Hippocampal formation (tissue), 2 donors: ENCODE measurements around the gene AGFG1.
"Not testable (repeated sequence)": the region's sequence is repeated elsewhere in the genome, so short reads cannot be mapped to it uniquely, and the experiment has no call there.

Experiments used
- DNase-seq, 2 donors: peaks; one replicate each; lab custom pipeline; 2025; lab: John Stamatoyannopoulos, UW

The AGFG1 gene

DNA sequence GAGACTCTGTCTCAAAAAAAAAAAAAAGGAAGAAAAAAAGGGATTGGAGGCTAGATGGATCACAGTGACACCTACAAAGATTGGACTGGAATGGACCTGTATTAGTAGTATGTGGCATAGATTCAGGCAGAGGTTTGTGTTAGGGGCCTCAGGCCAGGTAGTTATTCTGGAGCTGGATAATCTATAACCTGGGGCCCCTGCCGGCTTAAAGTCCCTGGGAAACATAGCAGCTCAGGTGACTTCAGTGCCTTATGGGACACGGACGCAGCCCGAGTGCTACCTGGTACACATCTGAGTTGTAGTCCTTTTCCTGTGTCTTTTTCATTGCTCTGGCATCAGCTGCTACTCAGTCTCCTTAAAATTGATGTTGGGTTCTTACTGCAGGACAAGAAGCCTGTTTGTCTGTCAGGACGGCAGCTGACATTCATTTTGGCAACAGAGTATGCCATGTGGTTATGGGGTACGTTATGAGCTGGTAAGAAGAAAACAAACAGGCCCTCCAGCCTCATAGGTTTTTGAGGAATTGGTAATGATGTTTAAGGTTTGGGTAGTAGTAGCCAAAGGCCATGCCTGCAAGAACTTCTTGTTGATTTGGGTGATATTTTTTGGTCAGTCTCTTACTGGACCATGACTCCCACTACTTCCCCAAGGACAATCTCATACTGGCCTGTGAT is 27.8 kb downstream of the AGFG1 start:
- DNase-seq: no peak

DNA sequence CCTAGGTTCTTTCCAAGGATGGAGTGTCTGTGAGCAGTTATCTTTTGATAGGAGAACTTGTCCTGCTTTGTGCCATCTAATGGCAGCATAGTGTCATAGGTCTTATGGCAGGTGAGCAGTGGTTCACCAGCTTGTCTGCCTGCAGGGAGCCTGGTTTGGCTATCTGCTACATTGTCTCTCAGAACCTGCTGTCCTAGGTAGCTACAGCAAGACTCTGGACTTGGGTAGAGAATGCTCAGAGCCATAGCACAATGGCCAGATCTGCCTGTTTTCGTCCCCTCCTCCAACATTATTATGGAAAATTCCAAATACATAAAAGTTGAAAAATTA is 28.3 kb downstream of the AGFG1 start:
- DNase-seq: no peak

DNA sequence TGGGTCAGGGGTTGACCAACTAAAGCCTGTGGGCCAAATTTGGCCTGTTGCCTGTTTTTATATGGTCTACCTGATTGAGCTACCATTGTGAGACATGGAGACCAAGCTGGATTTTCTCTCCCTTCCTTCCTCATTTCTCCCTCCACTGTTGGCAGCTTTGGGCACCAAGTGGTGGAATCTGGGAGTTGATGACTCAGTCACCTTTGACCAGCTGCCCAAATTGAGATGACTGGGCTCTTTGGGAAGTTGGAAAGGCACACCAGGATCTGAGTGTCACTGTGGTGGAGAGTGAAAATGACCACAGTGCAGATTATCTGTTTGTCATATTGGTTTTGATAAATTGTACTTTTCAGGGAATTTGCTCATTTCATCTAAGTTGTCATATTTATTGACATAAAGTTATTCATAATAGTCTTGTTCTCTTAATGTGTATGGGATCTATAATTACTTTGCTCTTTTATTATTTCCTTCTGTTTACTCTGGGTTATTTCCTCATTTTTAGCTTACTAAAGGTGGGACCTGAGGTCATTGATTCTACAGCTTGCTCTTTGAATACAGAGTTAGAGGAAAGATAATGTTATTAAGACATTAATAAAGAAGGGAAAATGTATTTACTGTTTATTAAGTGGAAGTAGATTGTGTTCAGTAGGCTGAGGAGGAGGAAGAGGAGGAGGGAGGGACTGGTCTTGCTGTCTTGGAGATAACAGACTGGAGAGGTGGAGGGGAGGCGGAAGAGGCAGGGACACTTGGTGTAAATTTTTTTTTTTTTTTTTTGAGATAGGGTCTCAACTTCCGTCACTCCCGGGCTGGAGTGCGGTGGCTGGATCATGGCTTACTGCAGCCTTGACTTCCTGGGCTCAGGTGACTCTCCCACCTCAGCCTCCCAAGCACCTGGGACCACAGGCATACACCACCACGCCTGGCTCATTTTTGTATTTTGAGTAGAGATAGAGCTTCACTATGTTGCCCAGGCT is 31.8 kb downstream of the AGFG1 start:
- DNase-seq: no peak

DNA sequence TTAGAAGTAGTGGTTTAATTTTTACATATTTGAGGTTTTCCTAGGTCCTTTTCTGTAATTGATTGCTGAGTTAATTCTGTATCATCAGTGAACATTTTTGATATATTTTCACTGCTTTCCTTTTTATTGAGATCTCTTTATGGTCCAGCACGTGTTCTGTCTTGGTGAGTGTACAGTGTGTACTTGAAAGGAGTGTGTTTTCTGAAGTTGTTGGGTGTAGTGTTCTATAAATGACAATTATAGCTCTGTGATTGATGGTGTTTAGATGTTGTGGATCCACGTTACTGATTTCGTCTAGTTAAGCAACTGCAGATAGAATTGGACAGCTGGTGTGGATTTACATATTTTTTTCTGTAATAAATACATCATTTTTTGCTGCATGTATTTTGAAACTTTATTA is 32.7 kb downstream of the AGFG1 start:
- DNase-seq: no peak

DNA sequence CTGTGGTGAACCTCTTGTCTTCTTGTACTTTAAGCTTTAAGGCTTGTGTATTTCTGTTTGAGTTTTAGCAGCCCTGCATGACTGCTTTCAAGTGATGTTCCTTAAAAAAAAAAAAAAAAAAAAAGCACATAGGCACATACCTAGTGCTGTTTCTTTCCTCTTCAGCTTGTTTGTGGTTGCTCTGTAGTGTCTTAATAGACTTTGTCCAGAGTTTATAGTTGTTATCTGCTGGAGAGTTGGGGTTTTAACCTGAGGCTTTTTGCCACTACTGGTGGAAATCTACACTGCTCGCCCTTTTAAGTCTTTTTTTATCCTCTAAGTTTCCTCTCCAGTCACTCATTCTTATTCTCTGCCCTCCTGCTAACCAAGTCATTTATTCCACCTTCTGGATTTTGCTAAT is 34.5 kb downstream of the AGFG1 start:
- DNase-seq: no peak

DNA sequence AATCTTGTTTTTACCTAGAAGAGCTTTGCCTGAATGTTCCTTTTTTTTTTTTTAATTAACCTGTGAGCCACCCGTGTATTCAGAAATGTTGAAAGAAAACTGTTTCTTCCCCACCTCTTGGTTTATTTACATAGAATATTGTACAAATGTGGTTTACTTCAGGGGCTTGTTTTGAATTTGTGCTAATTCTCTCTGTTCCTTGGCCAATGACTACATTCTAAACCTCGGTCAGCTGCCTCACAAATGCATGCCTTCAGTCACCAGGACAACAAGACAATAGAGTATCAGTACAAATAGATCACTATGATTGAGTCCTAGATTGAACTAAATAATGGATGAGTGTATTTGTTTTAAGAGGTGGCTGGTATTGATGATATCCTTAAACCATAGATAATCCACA is 36.0 kb downstream of the AGFG1 start:
- no peak for DNase-seq

DNA sequence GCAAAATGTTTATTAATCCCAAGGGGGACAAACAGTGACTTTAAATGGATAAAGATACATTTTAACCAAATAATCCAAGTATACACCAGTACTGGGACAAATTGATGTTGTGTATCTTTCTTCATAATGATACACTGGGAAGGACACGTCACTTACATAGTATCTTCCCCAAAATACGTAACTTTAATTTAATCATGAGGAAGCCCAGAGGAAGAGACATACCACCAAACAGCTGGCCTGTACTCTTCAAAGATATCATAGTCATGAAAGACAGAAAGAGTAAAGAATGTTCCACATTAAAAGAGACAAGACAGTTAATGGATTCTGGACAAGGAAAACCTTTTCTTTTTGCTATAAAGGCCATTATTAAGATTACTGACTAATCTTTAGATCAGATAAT is 37.1 kb downstream of the AGFG1 start:
- no peak for DNase-seq

DNA sequence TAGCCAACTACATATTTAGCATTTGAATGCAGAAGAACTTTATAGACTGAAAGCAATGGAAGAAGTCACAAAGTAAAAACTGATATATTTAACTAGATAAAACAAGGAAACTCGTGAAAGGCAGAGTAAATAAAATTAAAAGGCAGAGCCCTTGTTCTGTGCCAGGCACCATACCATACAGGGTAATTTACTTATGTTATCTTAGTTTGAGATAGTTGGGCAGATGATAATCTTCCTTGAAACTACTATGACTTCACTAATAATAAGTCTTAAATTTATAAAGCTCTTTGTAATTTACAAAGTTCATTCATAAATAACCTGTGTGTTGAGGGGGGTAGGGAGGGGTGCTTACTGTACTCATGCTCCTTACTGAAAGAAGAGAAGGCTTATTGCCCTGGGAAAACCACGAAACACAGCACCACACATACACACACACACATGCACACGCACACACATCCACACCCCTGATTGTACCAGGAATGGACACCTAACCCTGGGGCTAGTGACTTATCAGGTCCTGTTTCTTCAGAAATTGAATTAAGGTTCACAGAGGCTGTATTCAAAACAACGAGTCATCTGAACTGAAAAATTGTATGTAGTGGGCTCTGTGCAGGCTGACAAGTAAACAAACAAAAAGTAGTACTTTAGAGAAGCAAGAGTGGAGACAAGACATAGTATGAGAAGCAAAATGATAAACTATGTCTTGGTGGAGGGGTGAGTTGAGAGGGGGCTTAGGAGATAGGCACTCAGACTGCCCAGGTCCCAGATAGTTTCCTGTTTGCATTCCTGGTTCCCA is 38.1 kb downstream of the AGFG1 start:
- no peak for DNase-seq

DNA sequence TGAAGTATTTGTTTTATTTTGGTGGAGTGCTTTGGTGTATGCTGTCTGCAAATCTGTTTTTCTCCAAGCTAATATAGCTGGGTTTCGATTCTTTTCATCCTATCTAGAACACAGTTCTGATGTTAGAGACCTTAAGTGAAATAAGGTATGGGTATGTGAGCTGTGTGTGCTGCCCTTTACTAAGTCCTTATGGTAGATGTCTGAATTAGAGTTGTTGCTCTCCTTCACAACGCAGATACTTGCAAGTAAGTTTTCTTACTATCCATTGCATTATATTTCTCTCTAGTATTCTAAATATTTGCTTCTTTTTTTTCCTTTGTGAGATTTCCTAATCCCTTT is 38.6 kb downstream of the AGFG1 start:
- no peak for DNase-seq

DNA sequence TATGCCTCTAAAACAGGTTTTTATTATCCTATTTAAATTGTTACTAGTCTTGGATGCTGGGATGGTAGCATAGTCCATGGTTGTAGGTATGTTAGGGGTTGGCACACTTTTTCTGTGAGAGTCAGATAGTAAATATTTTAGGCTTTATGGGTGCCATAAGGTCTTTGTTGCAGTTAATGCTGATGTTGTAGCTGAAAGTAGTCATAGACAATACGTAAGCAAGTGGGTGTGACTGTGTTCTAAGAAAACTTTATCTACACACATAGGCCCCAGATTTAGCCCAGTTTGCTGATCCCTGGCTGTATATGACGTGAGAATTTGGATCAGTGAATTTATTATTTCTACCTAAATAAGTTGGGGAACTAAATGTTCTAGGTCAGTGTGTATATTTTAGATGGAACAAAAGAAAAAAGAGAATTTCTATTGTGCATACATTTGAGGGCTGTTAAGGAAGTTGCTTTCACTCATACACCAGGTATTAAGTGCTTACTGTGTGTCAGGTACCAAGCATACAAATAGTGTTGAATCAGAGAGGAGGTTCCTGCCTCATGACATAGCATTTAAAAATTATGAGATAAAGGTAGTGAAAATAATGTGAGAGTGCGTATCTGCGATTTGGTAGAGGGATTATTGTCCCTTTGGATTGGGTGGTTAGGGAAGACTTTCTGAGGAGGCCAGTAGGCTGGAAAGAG is 39.4 kb downstream of the AGFG1 start:
- no peak for DNase-seq

DNA sequence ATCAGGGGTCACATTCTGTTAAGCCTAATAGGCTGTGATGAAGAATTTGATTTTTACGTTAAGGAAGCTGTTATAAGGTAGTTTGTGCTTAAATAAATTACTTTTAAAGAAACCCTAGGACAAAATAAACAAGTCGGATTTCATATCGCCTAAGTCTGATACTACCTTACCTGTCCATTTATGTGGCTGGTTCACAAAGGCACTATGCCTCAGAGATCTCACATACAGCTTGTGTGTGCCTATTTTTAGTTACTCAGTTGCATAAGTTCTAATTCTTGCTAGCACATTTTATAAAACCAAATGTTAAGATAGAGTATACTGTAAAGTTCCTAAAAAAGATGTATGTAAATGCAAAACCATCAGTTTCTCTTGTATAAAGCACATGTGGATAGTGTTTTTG is 40.0 kb downstream of the AGFG1 start:
- no peak for DNase-seq

DNA sequence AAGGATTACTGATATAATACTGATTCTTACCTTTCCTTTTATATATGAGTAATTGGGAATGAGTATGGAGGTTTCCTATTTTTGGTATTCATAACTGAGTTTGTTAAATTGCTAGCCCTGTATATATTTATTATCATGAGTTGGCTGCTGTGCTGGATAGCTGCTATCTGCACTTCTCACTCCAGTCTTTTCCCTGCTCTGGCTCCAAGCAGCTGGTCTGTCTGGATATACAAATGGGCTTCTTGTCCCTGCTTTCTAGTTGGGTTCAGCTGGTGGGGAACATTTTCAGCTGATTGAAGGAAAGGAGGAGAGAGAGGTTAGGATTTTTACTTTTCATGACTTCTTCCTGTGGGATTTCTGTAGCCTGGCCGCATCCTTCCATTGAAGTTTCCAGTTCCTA is 41.2 kb downstream of the AGFG1 start:
- no peak for DNase-seq

DNA sequence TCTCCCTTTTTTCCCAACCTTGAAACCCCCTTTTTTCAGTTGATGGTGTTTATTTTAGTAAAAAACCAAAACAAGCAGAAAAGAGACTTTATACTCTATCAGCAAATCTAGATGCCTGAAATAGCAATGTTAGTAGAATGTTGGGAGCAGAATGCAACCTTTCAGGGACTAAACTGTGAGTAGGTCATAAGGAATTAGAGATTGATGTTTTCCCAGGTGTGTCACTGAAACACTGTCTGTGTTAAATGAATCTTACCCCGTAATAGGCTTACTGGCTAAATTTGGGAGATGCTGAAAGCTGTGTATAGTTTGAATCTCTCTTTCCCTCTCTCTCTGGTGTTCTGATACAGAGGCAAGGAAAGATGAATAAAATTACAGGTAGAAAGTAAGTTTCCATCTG is 43.8 kb downstream of the AGFG1 start:
- DNase-seq: no peak

DNA sequence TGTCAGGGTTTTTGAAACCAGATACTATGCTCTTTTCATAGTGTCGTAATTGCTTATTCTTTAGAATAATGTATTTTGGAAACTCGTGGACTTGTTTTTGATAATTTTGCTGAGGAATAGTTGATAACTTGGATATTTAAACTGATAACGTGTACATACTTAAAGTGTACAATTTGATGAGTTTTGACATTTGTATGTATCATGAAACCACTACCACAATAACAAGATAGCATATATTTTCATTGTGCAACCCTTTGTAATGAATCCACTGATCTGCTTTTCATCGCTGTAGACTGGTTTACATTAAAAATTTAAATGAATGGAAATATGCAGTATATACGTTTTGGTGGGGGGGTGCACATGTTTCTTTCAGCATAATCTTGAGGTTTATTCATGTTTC is 45.8 kb downstream of the AGFG1 start:
- DNase-seq: no peak

DNA sequence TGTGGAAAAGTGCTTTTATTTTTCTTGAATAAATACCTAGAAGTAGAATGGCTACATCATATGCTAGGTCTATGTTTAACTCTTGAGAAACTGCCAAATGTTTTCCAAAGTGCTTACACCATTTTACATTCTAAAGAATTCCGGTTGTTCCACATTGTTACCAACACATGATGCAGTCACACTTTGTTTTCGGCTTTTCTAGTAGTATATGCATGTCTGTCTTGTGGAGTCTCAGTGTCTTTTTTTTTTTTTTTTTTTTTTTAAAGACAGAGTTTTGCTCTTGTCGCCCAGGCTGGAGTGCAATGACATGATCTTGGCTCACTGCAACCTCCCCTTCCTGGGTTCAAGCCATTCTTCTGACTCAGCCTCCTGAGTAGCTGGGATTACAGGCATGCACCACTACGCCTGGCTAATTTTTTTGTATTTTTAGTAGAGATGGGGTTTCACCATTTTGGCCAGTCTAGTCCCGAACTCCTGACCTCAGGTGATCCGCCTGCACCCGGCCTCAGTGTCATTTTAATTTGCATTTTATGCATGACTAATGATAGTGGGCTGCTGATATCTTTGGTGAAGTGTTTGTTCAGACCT is 46.4 kb downstream of the AGFG1 start:
- not testable (repeated sequence) for DNase-seq

DNA sequence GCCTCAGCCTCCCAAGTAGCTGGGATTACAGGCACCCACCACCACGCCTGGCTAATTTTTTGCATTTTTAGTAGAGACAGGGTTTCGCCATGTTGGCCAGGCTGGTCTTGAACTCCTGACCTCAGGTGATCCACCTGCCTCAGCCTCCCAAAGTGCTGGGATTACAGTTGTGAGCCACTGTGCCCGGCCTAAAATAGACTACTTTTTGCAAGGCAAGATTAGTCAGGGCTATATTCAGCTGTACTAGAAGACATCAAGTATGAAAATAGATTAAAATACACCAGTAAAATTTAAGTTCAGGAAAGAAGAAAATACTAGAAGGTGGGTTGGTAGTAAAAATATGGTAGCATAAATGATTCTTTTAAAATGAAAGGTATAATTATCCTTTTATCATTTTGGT is 49.2 kb downstream of the AGFG1 start:
- not testable (repeated sequence) for DNase-seq

DNA sequence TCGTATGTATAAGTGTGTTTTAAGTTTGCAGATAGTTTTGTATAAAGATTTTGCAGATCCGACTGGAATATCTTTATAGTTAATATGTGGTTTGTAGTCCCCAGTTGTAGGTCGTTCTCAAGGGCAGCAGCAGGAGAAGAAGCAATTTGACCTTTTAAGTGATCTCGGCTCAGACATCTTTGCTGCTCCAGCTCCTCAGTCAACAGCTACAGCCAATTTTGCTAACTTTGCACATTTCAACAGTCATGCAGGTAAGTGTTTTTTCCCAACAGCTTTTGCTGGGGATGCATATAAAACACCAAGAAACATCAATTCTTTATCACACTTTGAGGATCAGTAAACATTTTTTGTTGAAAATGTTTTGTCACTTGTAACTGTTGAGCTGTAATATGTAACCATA is 52.7 kb downstream of the AGFG1 start:
- DNase-seq: no peak

DNA sequence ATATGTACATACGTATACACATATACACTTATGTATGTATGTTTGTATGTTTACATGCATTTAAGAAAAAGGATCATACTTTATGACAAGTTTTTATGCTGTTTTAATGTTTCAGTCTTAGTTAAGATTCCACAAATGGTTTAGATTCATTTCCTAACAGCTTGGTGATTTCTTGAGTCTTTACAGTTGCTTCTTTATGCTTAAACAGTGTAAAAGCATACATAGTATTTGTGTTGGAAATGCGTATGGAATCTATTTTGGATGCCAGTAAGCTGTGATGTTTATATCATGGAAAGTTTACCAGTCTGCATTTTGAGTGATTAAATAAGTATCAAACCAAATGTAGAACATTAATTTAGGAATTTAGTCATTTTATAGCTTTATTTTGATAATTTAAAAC is 55.4 kb downstream of the AGFG1 start:
- DNase-seq: no peak

DNA sequence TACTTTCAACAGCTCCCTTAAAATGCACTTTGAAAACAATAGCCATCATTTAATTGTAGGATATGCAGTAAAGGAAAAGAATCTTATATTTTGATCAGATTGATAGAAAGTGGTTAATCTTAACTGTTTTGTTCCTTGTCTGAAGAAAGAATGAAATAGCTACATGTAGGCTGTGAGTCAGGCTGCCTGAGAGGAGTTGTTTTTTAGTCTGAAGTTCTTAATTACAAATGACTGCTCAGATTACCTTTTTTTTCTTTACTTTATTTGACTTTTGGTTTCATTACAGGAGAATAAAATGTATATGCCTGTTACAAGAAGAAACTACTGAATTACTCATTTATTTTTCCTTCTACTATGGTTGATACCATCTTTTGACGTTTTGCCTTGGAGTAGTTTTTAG is 56.8 kb downstream of the AGFG1 start:
- DNase-seq: no peak

DNA sequence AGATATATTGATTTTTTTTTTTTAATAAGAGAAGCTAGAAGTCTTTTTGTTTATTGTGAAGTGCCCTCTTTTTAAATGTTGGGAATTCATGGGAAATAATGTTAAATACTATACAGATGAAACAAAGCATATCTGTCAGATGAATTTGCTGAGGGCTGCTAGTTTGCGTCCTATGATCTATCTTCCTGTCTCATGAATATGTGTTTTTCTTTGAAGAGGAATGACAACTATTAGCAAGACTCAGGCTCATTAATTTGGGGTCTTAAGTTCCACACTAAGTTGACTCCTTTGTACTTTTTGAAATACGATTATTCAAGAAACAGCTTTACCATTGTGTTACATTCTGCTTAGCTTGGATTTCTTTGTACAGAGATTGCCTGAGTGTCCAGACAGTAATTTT is 57.9 kb downstream of the AGFG1 start:
- no peak for DNase-seq

DNA sequence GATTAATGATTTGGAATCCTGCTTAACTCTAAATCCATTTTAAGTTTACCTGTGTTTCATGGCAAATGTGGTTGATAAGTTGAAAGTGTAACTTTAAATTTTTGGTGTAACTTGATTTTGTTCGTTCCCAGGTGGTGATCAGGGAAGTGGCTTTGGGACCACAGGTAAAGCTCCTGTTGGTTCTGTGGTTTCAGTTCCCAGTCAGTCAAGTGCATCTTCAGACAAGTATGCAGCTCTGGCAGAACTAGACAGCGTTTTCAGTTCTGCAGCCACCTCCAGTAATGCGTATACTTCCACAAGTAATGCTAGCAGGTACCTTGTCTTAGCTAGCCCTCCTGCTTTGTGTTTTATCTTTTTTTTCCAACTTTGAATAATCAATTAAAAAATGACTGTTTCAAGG is 62.8 kb downstream of the AGFG1 start:
- DNase-seq: no peak

DNA sequence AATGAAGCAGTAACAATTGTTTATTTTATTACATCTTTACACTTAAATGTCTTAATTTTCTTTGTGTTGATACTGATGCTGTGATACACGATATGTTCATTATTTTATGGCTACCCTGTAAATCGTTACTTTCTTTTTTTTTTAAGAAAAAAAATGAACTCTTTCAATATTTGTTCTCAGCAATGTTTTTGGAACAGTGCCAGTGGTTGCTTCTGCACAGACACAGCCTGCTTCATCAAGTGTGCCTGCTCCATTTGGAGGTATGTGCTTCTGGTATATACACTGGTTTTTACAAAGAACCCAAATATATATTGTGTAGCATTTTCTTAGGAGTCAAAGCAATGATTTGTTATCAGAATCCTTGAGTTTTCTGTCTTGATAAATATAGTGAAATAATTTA is 64.5 kb downstream of the AGFG1 start:
- DNase-seq: no peak
